Measurements from ENCODE around the gene TENM4.

The TENM4 gene

GRCh38 chr11:79440571-79441460, at the start of gene TENM4:
Gene TENM4, minus strand, starts transcription at chr11:79441030. Its CDS starts 371,086 bp downstream, at chr11:79069944.
- peak; percentile 34 for DNase-seq

- no peak for DNase-seq
These were observed 47.5 kb upstream of the TENM4 start for GRCh38 chr11:79488286-79488685.

- DNase-seq = no peak
These were observed 46.6 kb upstream of the TENM4 start for GRCh38 chr11:79487412-79487811.

GRCh38 chr11:79486242-79486984, 45.6 kb upstream of the TENM4 start:
- DNase-seq = no peak

GRCh38 chr11:79485694-79486093, 44.9 kb upstream of the TENM4 start:
- DNase-seq = no peak

GRCh38 chr11:79484872-79485271, 44.0 kb upstream of the TENM4 start:
- DNase-seq = no peak

DNA sequence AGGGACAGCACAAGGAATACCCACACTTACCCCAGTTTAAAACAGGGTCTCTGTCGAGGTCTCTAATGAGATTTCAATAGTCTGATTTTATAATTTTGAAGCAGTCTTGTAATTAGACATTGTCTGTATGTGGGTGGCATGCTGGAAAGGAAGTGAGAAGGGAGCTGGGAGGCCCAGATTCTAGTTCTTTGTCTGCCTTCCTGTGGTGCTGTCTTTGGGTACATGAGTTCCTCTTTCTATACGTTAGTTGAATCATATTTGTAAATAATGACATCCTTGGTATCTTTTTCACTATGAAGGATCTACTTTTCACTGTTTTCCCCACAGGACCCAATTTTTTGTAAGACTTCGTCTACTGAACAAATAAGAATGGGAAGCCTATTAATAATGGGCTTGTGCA, 42.0 kb upstream of the TENM4 start:
- no peak for DNase-seq

- DNase-seq = no peak
These were observed 41.0 kb upstream of the TENM4 start for GRCh38 chr11:79481795-79482194.

DNA sequence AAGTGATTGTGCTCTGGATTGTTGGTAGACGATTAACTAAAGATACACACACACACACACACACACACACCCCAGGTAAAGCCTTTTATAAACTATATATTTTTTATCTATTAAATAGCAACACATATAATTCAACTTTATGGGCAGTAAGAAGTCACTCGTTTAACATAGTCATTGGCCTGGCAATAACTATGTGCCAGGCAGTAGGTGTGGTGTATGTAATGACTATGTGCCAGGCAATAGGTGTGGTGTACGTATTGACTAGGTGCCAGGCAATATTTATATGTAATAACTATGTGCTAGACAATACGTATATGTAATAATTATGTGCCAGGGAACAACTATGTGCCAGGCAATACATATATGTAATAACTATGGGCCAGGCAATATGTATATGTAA, 40.0 kb upstream of the TENM4 start:
- no peak for DNase-seq

- DNase-seq = no peak
These were observed 32.1 kb upstream of the TENM4 start for GRCh38 chr11:79472819-79473529.

DNA sequence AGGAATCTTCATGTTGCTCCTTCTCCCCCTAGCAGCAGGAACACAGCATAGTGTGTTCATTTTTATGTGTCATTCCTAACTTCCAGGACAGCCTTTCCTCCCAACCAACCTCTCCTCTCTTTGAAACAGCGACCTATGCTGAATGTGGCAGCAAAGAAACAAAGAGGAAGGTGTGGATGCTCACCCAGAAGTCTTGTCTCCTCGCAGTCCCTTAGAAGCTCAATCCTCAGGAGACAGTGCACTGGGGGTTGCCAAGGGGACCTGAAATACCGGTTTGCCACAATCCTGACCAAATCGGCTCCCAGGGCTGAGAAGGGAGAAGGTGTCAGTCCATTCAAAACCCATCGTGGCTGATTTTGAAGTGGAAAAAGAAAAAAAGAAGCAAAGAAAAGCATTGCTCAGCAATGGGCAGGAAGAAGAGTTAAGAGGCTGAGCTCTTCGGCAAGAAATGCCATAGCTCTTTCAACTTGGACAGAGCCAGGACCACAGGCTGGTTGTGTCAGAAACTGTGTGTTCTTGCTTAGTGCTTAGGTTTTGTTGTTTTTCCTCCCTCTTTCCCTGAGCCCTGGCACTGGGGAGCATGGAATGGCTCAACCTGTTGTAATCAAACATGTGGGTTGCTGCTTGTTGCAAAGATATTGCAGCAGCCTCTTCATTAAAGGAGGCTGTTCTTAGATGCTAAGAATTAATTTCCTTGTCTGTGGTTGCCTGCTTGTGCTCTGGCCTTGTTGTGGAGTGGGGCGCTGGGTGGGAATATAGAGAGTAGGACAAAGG, 30.4 kb upstream of the TENM4 start:
- DNase-seq = no peak

DNA sequence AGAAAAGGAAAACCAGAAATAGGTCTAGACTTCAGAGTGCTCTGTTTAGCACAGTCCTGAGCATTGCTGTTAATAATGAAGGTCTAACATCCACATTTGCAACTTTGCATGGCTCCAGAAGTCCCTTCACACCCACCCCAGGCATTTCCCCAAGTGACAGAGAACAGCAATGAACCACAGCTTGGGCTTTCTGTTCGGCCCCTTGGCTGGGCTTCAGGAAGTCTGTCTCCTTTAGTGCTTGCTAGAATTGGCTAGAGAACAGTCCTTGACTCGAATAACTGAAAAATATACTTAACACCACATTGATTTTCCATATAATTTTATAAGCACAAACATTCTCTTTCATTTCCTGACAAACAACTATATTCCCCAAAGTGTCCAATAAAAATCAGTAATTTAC, 29.3 kb upstream of the TENM4 start:
- DNase-seq = no peak

DNA sequence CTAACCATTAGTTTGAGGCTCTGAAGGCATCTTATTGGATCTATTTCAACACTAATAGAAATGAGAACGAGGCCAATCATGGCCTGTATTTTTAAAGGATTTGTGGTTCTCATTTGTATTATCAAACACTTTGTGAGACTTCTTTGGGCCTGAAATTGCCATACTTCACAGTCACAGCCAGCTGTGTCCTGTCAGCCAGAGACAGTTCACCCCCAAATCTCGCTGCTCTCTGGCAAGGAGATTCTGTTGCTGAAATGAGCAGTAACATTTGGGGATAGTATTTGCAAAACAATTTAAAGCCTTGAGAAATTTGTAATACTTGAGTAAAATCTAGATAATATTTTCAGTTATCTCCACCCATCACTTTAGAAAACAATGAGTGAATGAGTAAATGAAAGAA, 26.9 kb upstream of the TENM4 start:
- no peak for DNase-seq

DNA sequence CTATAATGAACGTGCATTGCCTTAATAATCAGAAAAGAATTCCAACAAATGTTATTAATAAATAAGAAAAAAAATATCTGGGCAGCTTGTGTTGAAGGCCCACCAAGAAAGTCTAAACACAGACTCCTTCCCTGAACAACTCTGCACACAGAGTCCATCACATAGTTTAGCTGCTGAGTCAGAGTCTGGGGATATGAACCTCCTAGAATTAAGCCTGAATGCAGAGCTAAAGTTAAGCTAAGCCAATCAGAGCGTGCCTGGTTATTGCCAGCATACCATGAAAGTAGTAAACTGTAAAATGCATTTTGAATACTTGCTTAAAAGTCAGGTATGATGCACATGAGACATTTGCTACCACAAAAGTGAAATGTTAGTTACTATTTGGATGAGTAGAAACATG, 25.6 kb upstream of the TENM4 start:
- DNase-seq = no peak

- no peak for DNase-seq
These were observed 24.3 kb upstream of the TENM4 start for GRCh38 chr11:79465160-79465559.

DNA sequence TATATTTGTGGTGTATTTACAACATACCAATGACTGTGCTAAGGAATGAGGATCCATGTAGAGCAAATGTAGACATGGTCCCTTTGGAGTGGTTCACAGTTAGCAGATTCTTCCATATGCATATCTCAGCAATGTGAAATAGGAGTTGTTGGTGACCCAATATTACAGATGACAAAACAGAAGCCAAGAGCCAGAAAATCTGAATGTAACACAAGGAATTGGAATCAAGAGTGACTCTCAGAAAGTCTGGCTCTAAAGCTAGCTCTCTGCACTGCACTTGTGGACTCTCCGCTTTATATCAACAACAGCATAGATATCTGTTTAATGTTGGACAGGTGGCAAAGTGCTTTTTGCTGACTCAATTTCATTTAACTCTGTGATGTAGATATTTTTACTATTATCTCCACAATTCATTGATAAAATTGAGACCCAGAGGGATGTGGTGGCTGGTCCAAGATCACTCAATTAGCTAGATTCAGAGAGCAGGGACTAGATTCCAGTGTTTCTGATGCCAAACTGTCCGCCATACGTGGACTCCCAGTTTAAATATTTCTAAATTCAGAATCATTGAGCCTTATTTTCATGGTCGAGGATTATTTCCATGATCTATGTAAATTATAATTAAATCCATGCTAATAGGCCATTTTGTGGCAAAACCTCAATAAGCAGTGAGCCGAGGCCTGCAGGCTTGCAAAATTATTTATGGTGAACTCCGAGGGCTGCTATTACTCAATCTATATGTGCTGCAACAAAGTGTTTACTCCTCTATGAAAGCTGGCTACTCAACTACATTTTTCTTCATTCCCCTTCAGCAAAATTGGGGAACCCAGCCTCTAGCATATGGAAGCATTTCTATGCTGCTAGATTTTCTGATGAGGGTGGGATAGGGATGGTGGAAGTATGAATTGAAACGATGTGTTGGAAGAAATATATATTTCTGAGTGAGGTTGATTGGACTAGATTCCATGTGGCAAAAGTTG, 21.1 kb upstream of the TENM4 start:
- no peak for DNase-seq

- no peak for DNase-seq
These were observed 20.3 kb upstream of the TENM4 start for GRCh38 chr11:79461144-79461543.

GRCh38 chr11:79458709-79459108, 17.9 kb upstream of the TENM4 start:
- DNase-seq = no peak

DNA sequence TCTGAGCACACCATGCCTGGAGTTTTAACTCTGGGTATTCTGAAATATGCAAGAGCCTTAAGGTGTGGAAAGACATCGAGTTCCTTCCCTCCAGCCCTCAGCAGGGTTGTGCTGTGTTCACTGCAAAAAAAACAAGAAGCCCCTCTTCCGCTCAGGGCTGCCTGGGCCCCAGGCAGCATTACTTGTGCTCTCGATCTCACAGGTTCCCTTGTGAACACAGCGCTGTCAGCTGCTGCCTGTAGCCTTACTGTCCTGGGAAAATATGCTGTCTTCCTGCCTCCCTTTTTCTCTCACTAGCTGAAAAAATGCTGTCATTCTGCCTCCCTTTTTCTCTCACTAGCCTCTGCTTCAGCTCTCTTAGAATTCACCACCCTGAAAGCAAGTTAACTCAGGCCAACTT, 15.7 kb upstream of the TENM4 start:
- DNase-seq = no peak

GRCh38 chr11:79453617-79454016, 12.8 kb upstream of the TENM4 start:
- no peak for DNase-seq

DNA sequence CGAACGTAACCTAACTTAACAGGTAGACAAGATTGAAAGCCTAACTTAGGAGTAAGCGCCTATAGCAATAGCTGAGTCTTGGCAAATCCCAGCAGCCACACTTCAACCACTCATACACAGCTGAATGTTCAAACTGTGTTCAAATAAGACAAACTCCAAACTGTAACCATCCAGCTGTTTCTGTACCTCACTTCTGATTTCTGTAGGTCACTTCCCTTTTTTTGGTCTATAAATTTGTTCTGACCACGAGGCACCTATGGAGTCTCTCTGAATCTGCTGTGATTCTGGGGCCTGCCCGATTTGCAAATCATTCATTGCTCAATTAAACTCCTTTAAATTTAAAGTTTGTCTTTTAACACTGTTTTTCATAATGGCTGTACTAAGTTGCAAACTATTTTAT, 8.2 kb upstream of the TENM4 start:
- no peak for DNase-seq

Data from NCI-H524 treated with DMSO at 0.1 percent for 48 hours (cell line).